H9 (cell line): ENCODE results near the gene SCN7A. TPM values are rescaled to one million over a fixed set of nuclear protein-coding genes. Genes with fewer than 3 reads are reported as not detected.

Source experiments
- DNase-seq: peaks from one replicate; pipeline ENCODE4 v3.0.0-alpha.2; 2017
- H2AFZ ChIP-seq: one replicate; pipeline ENCODE4 v1.6.1; 2013; ENCODE audit warnings: mild to moderate bottlenecking, low read length, control low read depth, moderate library complexity
- H2AK5ac ChIP-seq: 2 replicates; pipeline ENCODE4 v1.6.1; 2013; ENCODE audit warnings: low read length, control low read depth, mixed read lengths; ENCODE audit not compliant: insufficient read length
- H2BK120ac ChIP-seq: one replicate; pipeline ENCODE4 v1.6.1; 2013; ENCODE audit warnings: low read depth, mild to moderate bottlenecking, low read length, control low read depth, inconsistent platforms; ENCODE audit not compliant: poor library complexity, severe bottlenecking
- H2BK12ac ChIP-seq: 2 replicates; pipeline ENCODE4 v1.6.1; 2013; ENCODE audit warnings: low read length, control low read depth, mixed read lengths, low read depth; ENCODE audit not compliant: insufficient read length
- H2BK15ac ChIP-seq: 2 replicates; pipeline ENCODE4 v1.6.1; 2013; ENCODE audit warnings: low read depth, low read length, control low read depth
- H2BK20ac ChIP-seq: one replicate; pipeline ENCODE4 v1.6.1; 2013; ENCODE audit warnings: low read depth, mild to moderate bottlenecking, low read length, control low read depth, inconsistent platforms; ENCODE audit not compliant: poor library complexity, severe bottlenecking
- H2BK5ac ChIP-seq: 2 replicates; pipeline ENCODE4 v1.6.1; 2013; ENCODE audit warnings: low read length, control low read depth, mixed read lengths; ENCODE audit not compliant: insufficient read length
- H3K14ac ChIP-seq: 2 replicates; pipeline ENCODE4 v1.6.1; 2013; ENCODE audit warnings: low read length, control low read depth; ENCODE audit not compliant: insufficient read depth
- H3K18ac ChIP-seq: 2 replicates; pipeline ENCODE4 v1.6.1; 2013; ENCODE audit warnings: low read depth, mild to moderate bottlenecking, mixed read lengths, low read length, control low read depth; ENCODE audit not compliant: insufficient read length
- H3K23ac ChIP-seq: 2 replicates; pipeline ENCODE4 v1.6.1; 2013; ENCODE audit warnings: low read length, control low read depth, mixed read lengths, low read depth; ENCODE audit not compliant: insufficient read length
- H3K23me2 ChIP-seq: 2 replicates; pipeline ENCODE4 v1.6.1; 2013; ENCODE audit warnings: low read depth, mild to moderate bottlenecking, mixed read lengths, low read length, control low read depth; ENCODE audit not compliant: insufficient read length, poor library complexity, severe bottlenecking
- H3K27ac ChIP-seq: 2 replicates; pipeline ENCODE4 v1.5.1; 2013; ENCODE audit warnings: low read length, control low read depth, mixed read lengths, low read depth; ENCODE audit not compliant: insufficient read length
- H3K27me3 ChIP-seq: 2 replicates; pipeline ENCODE4 v1.6.1; 2013; ENCODE audit warnings: low read length, control low read depth, inconsistent platforms; ENCODE audit not compliant: insufficient read depth
- H3K4ac ChIP-seq: 2 replicates; pipeline ENCODE4 v1.6.1; 2013; ENCODE audit warnings: low read depth, mild to moderate bottlenecking, control low read depth, inconsistent platforms, low read length, moderate library complexity
- H3K4me1 ChIP-seq: 2 replicates; pipeline ENCODE4 v1.6.1; 2013; ENCODE audit warnings: low read length, control low read depth, inconsistent platforms; ENCODE audit not compliant: insufficient read depth
- H3K4me2 ChIP-seq: 2 replicates; pipeline ENCODE4 v1.6.1; 2013; ENCODE audit warnings: low read length, control low read depth, mixed read lengths; ENCODE audit not compliant: insufficient read length, insufficient read depth
- H3K56ac ChIP-seq: 2 replicates; pipeline ENCODE4 v1.6.1; 2013; ENCODE audit warnings: low read depth, mild to moderate bottlenecking, mixed read lengths, low read length, control low read depth; ENCODE audit not compliant: insufficient read length
- H3K79me1 ChIP-seq: 2 replicates; pipeline ENCODE4 v1.6.1; 2013; ENCODE audit warnings: low read depth, mild to moderate bottlenecking, moderate library complexity, low read length, control low read depth, inconsistent platforms; ENCODE audit not compliant: insufficient read depth, poor library complexity, severe bottlenecking
- H3K79me2 ChIP-seq: 2 replicates; pipeline ENCODE4 v1.6.1; 2013; ENCODE audit warnings: low read length, control low read depth, inconsistent platforms; ENCODE audit not compliant: insufficient read depth
- H3K9ac ChIP-seq: 2 replicates; pipeline ENCODE4 v1.6.1; 2013; ENCODE audit warnings: low read length, control low read depth, mixed read lengths; ENCODE audit not compliant: insufficient read length; ENCODE audit errors: extremely low read depth
- H3K9me3 ChIP-seq: one replicate; pipeline ENCODE4 v1.6.1; 2013; ENCODE audit warnings: low read depth, low read length, inconsistent platforms; ENCODE audit not compliant: control insufficient read depth
- H3T11ph ChIP-seq: one replicate; pipeline ENCODE4 v1.6.1; 2013; ENCODE audit warnings: mild to moderate bottlenecking, low read length, control low read depth, inconsistent platforms
- H4K20me1 ChIP-seq: one replicate; pipeline ENCODE4 v1.6.1; 2013; ENCODE audit not compliant: control insufficient read depth, insufficient read length, insufficient read depth
- H4K5ac ChIP-seq: 2 replicates; pipeline ENCODE4 v1.6.1; 2013; ENCODE audit warnings: low read depth, mild to moderate bottlenecking, mixed read lengths, low read length, control low read depth; ENCODE audit not compliant: insufficient read length
- H4K8ac ChIP-seq: replicated peaks from 2 replicates; pipeline ENCODE4 v1.6.1; 2013; ENCODE audit warnings: low read length, control low read depth, mixed read lengths, low read depth; ENCODE audit not compliant: insufficient read length
- H4K91ac ChIP-seq: 2 replicates; pipeline ENCODE4 v1.6.1; 2013; ENCODE audit warnings: low read depth, mild to moderate bottlenecking, moderate library complexity, mixed read lengths, low read length, control low read depth; ENCODE audit not compliant: insufficient read length
- H3K27ac Mint-ChIP-seq, 3 experiments: 2 replicates in 2 of 3; 3 replicates in 1 of 3; pipeline ENCODE4 v1.8.0; 2020 to 2021; ENCODE audit warnings: mixed read lengths in 3 of 3, mild to moderate bottlenecking in 1 of 3, moderate library complexity in 1 of 3
- H3K27me3 Mint-ChIP-seq: 2 replicates; pipeline ENCODE4 v1.8.0; 2021; ENCODE audit warnings: low read depth, mild to moderate bottlenecking, moderate library complexity, mixed read lengths
- H3K36me3 Mint-ChIP-seq, 3 experiments: 2 replicates in 2 of 3; 3 replicates in 1 of 3; pipeline ENCODE4 v1.8.0; 2020 to 2021; ENCODE audit warnings: low read depth in 3 of 3, mixed read lengths in 3 of 3; ENCODE audit not compliant: insufficient read depth in 1 of 3
- H3K4me1 Mint-ChIP-seq, 2 experiments: 2 replicates each; pipeline ENCODE4 v1.8.0; 2020; ENCODE audit warnings: mixed read lengths in 2 of 2
- H3K4me3 Mint-ChIP-seq, 2 experiments: 2 replicates in 1 of 2; 3 replicates in 1 of 2; pipeline ENCODE4 v1.8.0; 2020 to 2021; ENCODE audit warnings: mild to moderate bottlenecking in 2 of 2, mixed read lengths in 2 of 2, moderate library complexity in 1 of 2
- H3K9me3 Mint-ChIP-seq, 2 experiments: 2 replicates in 1 of 2; 3 replicates in 1 of 2; pipeline ENCODE4 v1.8.0; 2020; ENCODE audit warnings: mild to moderate bottlenecking in 2 of 2, mixed read lengths in 2 of 2, moderate library complexity in 1 of 2
- WGBS: extraction: QIAGEN DNeasy Blood & Tissue Kit; methylation state at CpG from one replicate; pipeline ENCODE4 v1.1.7; 2013; ENCODE audit warnings: missing lambda C conversion rate, low lambda C conversion rate, mixed read lengths; ENCODE audit not compliant: insufficient read length; ENCODE audit errors: extremely low coverage; 5-methylcytosine and 5-hydroxymethylcytosine counted together
- total RNA-seq: library from RNA; stranded (reverse); gene quantifications from 2 replicates; pipeline ENCODE4 v1.2.1, GENCODE V29; 2021
- TF ChIP-seq, protein P1 (sequence below): fragments of 200-600 bp; sonication (generic); conservative IDR thresholded peaks from 3 replicates; pipeline ENCODE4 v1.8.0; 2021; ENCODE audit warnings: antibody characterized with exemption, mild to moderate bottlenecking

SCN7A gene
- total RNA-seq, 1 experiment from 2014 or later, result 0.07 TPM

DNA sequence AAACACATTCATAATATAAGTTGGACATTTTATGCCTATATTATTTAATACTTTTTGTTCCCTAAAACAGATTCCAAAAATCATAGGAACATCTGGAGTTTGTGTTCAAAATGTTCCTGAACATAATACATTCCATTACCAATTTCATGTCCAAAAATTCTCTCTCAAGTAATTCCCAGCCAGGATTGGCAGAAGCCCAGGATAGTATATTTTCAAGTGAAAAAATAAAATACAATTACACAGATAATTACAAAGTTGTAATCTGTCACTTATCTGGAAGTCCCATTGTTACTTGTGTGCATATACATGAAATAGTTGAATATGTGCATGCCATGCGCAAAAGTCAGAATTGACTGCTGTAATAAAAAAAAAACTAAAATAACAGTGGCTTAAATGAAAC is 5.2 kb upstream of the SCN7A start:
- Histone ChIP-seq H3K4ac (no peak overlapping the region), H2BK12ac (no peak overlapping the region), H3K27me3 (no peaks in the 10 kb centered on the region), H2BK5ac (no peak overlapping the region), H3K9me3 (no peaks in the 10 kb centered on the region), H4K20me1 (no peaks in the 10 kb centered on the region), H2BK15ac (no peak overlapping the region), H2AK5ac (no peak overlapping the region), H3K79me1 (no peaks in the 10 kb centered on the region), H3K56ac (no peak overlapping the region), H4K91ac (no peak overlapping the region), H3K23ac (no peak overlapping the region), H4K5ac (no peak overlapping the region), H3K79me2 (no peaks in the 10 kb centered on the region), H3K4me1 (no peaks in the 10 kb centered on the region), H4K8ac (no peak overlapping the region), H3K4me2 (no peak overlapping the region), H3K27ac (no peak overlapping the region), H3T11ph (no peak overlapping the region), H2AFZ (no peak overlapping the region), H3K9ac (no peak overlapping the region), H3K18ac (no peak overlapping the region), H3K14ac (no peak overlapping the region), H2BK20ac (no peak overlapping the region), H3K23me2 (peaks cover 3% of the 10 kb centered on the region), H2BK120ac (no peak overlapping the region)
- H3K9me3 Mint-ChIP-seq, result no peaks in the 10 kb centered on the region
- H3K4me1 Mint-ChIP-seq, result peaks cover 5 to 9% of the 10 kb centered on the region in 2 experiments; a peak in 3 of 4 replicates
- H3K4me3 Mint-ChIP-seq, result no peak overlapping the region
- no peak overlapping the region for H3K27ac Mint-ChIP-seq
- TF ChIP-seq, protein P1, sequence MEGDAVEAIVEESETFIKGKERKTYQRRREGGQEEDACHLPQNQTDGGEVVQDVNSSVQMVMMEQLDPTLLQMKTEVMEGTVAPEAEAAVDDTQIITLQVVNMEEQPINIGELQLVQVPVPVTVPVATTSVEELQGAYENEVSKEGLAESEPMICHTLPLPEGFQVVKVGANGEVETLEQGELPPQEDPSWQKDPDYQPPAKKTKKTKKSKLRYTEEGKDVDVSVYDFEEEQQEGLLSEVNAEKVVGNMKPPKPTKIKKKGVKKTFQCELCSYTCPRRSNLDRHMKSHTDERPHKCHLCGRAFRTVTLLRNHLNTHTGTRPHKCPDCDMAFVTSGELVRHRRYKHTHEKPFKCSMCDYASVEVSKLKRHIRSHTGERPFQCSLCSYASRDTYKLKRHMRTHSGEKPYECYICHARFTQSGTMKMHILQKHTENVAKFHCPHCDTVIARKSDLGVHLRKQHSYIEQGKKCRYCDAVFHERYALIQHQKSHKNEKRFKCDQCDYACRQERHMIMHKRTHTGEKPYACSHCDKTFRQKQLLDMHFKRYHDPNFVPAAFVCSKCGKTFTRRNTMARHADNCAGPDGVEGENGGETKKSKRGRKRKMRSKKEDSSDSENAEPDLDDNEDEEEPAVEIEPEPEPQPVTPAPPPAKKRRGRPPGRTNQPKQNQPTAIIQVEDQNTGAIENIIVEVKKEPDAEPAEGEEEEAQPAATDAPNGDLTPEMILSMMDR, result no peak
- WGBS, result no CpG with 5 or more reads among the region's 1 CpG
- H3K36me3 Mint-ChIP-seq, result no peaks in the 10 kb centered on the region
- no peak for DNase-seq
- H3K27me3 Mint-ChIP-seq, result peaks cover 5% of the 10 kb centered on the region
